OCI-LY1 (cell line): ENCODE data around the gene AHCYL1.

Experiments used
- H2AFZ ChIP-seq: fragments of 200-600 bp; sonication (generic), shearing (Covaris generic); 2 replicates; pipeline ENCODE4 v1.6.0; 2014; ENCODE audit warnings: antibody characterized with exemption, mild to moderate bottlenecking, low read length
- H3F3A ChIP-seq: fragments of 200-600 bp; sonication (generic), shearing (Covaris generic); 2 replicates; pipeline ENCODE4 v1.6.0; 2014; ENCODE audit warnings: mild to moderate bottlenecking, antibody characterized with exemption, low read length, moderate library complexity; ENCODE audit not compliant: insufficient read depth
- H3K27ac ChIP-seq: fragments of 200-600 bp; sonication (generic); 2 replicates; pipeline ENCODE4 v1.5.1; 2014; ENCODE audit warnings: low read length, mixed run types, mild to moderate bottlenecking, low read depth; ENCODE audit not compliant: poor library complexity, severe bottlenecking
- H3K27me3 ChIP-seq: fragments of 200-600 bp; sonication (generic); 2 replicates; pipeline ENCODE4 v1.6.0; 2014; ENCODE audit warnings: antibody characterized with exemption, mild to moderate bottlenecking, low read length, moderate library complexity; ENCODE audit not compliant: insufficient read depth
- H3K36me3 ChIP-seq: fragments of 200-600 bp; sonication (generic); 2 replicates; pipeline ENCODE4 v1.6.1; 2014; ENCODE audit warnings: mild to moderate bottlenecking, antibody characterized with exemption, low read length, moderate library complexity, mixed read lengths; ENCODE audit not compliant: insufficient read depth
- H3K4me1 ChIP-seq: fragments of 200-600 bp; sonication (generic); 2 replicates; pipeline ENCODE4 v1.5.1; 2014; ENCODE audit warnings: mild to moderate bottlenecking, low read length, moderate library complexity; ENCODE audit not compliant: insufficient read depth, severe bottlenecking
- H3K4me2 ChIP-seq: fragments of 200-600 bp; sonication (generic), shearing (Covaris generic); 2 replicates; pipeline ENCODE4 v1.6.1; 2014; ENCODE audit warnings: low read length
- H3K4me3 ChIP-seq: fragments of 200-600 bp; sonication (generic); 2 replicates; pipeline ENCODE4 v1.5.1; 2014; ENCODE audit warnings: low read length, low read depth, mild to moderate bottlenecking, mixed read lengths; ENCODE audit not compliant: poor library complexity, severe bottlenecking
- H3K79me2 ChIP-seq: fragments of 200-600 bp; shearing (Covaris generic); 2 replicates; pipeline ENCODE4 v1.6.1; 2016; ENCODE audit warnings: mixed run types, low read length, mixed read lengths; ENCODE audit not compliant: insufficient read depth
- H3K9ac ChIP-seq: fragments of 200-600 bp; sonication (generic), shearing (Covaris generic); 2 replicates; pipeline ENCODE4 v1.6.1; 2014; ENCODE audit warnings: mild to moderate bottlenecking, low read length, mixed read lengths
- H3K9me2 ChIP-seq: fragments of 200-600 bp; sonication (generic), shearing (Covaris generic); 2 replicates; pipeline ENCODE4 v1.6.1; 2014; ENCODE audit warnings: low read depth, mild to moderate bottlenecking, low read length, mixed read lengths
- H3K9me3 ChIP-seq: fragments of 200-600 bp; shearing (Covaris generic); 2 replicates; pipeline ENCODE4 v1.6.1; 2014; ENCODE audit warnings: low read length, mixed read lengths
- H4K20me1 ChIP-seq: fragments of 200-600 bp; sonication (generic), shearing (Covaris generic); 2 replicates; pipeline ENCODE4 v1.6.0; 2016; ENCODE audit warnings: mild to moderate bottlenecking, low read length; ENCODE audit not compliant: insufficient read depth
- EZH2 ChIP-seq: fragments of 200-600 bp; sonication (generic), shearing (Covaris generic); IDR thresholded peaks from 2 replicates; pipeline ENCODE4 v1.8.0; 2017; ENCODE audit warnings: borderline replicate concordance, mixed run types, mild to moderate bottlenecking, antibody characterized with exemption, low read length, moderate library complexity, mixed read lengths
- TF ChIP-seq, protein P1 (sequence below): fragments of 200-600 bp; sonication (generic), shearing (Covaris generic); IDR thresholded peaks from 2 replicates; pipeline ENCODE4 v1.5.1; 2017; ENCODE audit warnings: mild to moderate bottlenecking, antibody characterized with exemption, low read length, moderate library complexity, mixed read lengths

The AHCYL1 gene

GRCh38 chr1:110067479-110067892 lies 82.9 kb downstream of the AHCYL1 start:
- H3K36me3 ChIP-seq: no peaks in the 10 kb centered on the region

GRCh38 chr1:110067893-110068645 lies 83.5 kb downstream of the AHCYL1 start:
- Histone ChIP-seq H3K27ac (no peak overlapping the region), H3K4me1 (no peaks in the 10 kb centered on the region), H3K9me2 (no peaks in the 10 kb centered on the region), H3K4me2 (no peak overlapping the region), H3K36me3 (no peaks in the 10 kb centered on the region), H3F3A (no peaks in the 10 kb centered on the region), H2AFZ (no peak overlapping the region), H3K9me3 (no peaks in the 10 kb centered on the region), H3K27me3 (peaks cover 3% of the 10 kb centered on the region; the same call in 1 of the 2 replicates), H3K9ac (no peak overlapping the region), H4K20me1 (no peaks in the 10 kb centered on the region), H3K4me3 (no peak overlapping the region), H3K79me2 (no peaks in the 10 kb centered on the region)
- TF ChIP-seq, protein P1, sequence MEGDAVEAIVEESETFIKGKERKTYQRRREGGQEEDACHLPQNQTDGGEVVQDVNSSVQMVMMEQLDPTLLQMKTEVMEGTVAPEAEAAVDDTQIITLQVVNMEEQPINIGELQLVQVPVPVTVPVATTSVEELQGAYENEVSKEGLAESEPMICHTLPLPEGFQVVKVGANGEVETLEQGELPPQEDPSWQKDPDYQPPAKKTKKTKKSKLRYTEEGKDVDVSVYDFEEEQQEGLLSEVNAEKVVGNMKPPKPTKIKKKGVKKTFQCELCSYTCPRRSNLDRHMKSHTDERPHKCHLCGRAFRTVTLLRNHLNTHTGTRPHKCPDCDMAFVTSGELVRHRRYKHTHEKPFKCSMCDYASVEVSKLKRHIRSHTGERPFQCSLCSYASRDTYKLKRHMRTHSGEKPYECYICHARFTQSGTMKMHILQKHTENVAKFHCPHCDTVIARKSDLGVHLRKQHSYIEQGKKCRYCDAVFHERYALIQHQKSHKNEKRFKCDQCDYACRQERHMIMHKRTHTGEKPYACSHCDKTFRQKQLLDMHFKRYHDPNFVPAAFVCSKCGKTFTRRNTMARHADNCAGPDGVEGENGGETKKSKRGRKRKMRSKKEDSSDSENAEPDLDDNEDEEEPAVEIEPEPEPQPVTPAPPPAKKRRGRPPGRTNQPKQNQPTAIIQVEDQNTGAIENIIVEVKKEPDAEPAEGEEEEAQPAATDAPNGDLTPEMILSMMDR: no peak
- TF ChIP-seq EZH2: no peak

More at GRCh38 chr1:110067479-110067892, 82.9 kb downstream of the AHCYL1 start:
- Histone ChIP-seq H3F3A (no peaks in the 10 kb centered on the region), H3K4me1 (no peaks in the 10 kb centered on the region), H3K9ac (no peak overlapping the region), H3K9me2 (no peaks in the 10 kb centered on the region), H3K27ac (no peak overlapping the region), H3K4me2 (no peak overlapping the region), H3K4me3 (no peak overlapping the region), H4K20me1 (no peaks in the 10 kb centered on the region), H2AFZ (no peak overlapping the region), H3K9me3 (no peaks in the 10 kb centered on the region), H3K27me3 (no peaks in the 10 kb centered on the region; the same call in 1 of the 2 replicates), H3K79me2 (no peaks in the 10 kb centered on the region)
- TF ChIP-seq EZH2: no peak
- TF ChIP-seq, protein P1: no peak

DNA sequence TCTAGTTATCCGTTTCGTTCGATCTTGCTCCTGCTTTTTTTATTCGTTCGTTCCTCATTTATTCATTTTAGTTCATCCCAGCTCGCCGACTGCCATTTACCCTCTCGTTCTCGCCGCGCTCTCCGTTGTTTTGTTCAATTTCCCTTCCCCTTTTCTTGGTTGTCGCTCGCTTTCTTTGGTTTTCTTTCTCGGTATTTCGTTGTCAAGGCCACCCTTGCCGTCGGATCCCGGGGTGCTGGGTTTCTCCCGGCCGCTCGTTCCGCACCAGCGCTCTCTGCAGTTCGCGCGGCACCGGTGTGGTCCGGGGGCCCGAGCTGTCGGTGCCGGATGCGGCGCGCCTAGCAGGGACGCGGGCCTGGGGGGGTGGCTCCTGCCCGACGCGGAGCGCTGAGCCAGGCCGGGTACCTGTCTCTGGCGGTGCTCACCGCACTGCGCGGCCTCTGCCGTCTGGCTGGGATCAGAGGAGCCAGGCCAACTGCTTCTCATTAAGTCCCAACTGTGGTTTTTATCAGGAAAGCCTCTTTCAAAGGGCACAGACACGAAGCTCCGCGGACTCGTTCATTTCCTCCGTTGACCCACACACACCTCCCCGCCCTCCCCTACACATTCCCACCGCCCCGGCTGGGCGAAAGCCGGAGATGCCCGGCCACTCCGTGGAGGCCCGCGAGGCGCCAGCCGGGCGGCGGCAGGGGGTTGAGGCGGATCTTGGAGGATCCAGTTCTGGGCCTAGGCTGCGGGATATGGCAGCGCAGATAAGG lies 84.3 kb downstream of the AHCYL1 start:
- Histone ChIP-seq H3F3A (no peaks in the 10 kb centered on the region), H3K4me3 (no peak overlapping the region), H3K4me2 (no peak overlapping the region), H3K9me3 (no peaks in the 10 kb centered on the region), H3K79me2 (no peaks in the 10 kb centered on the region), H3K4me1 (no peaks in the 10 kb centered on the region), H3K27me3 (peaks cover 3% of the 10 kb centered on the region; the same call in 1 of the 2 replicates), H3K9ac (no peak overlapping the region), H4K20me1 (no peaks in the 10 kb centered on the region), H2AFZ (no peak overlapping the region), H3K9me2 (no peaks in the 10 kb centered on the region), H3K36me3 (no peaks in the 10 kb centered on the region), H3K27ac (no peak overlapping the region)
- TF ChIP-seq EZH2: no peak
- TF ChIP-seq, protein P1: no peak
